MCF 10A (cell line): ENCODE data around the gene RAD51D. TPM values are rescaled to one million over a fixed set of nuclear protein-coding genes. Genes with fewer than 3 reads are reported as not detected.
"Not testable (repeated sequence)": the region's sequence is repeated elsewhere in the genome, so short reads cannot be mapped to it uniquely, and the experiment has no call there.

Experiments used
- BruUV-seq: library from RNA; stranded (reverse); fragments of 400-500 nt; replicated peaks from 2 replicates; lab custom pipeline; 2021; lab: Mats Ljungman, UMichigan
- CTCF ChIA-PET: fragments of 300-600 bp; sonication (Branson Sonifier 250); formaldehyde crosslinking; extraction: SDS; loops from one replicate; lab custom pipeline; 2021; ENCODE audit warnings: antibody characterized with exemption, inconsistent platforms; lab: Yijun Ruan, JAX
- POLR2A ChIA-PET: fragments of 300-600, 350-650 bp; sonication (Branson Sonifier 250); formaldehyde crosslinking; extraction: SDS; loops from one replicate; lab custom pipeline; 2020; ENCODE audit warnings: antibody characterized with exemption, inconsistent platforms; lab: Yijun Ruan, JAX
- DNase-seq: peaks from one replicate; pipeline ENCODE4 v3.0.0-alpha.2; 2018; ENCODE audit not compliant: unreplicated experiment
- H3K27ac Mint-ChIP-seq: one replicate; pipeline ENCODE4 v1.8.0; 2022; ENCODE audit warnings: mild to moderate bottlenecking, low read depth, mixed read lengths; ENCODE audit not compliant: unreplicated experiment
- H3K27me3 Mint-ChIP-seq: one replicate; pipeline ENCODE4 v1.8.0; 2022; ENCODE audit warnings: mixed read lengths; ENCODE audit not compliant: insufficient read depth, unreplicated experiment
- H3K36me3 Mint-ChIP-seq: one replicate; pipeline ENCODE4 v1.8.0; 2022; ENCODE audit warnings: mild to moderate bottlenecking, moderate library complexity, mixed read lengths; ENCODE audit not compliant: insufficient read depth, unreplicated experiment
- H3K4me1 Mint-ChIP-seq: one replicate; pipeline ENCODE4 v1.8.0; 2022; ENCODE audit warnings: mixed read lengths; ENCODE audit not compliant: insufficient read depth, unreplicated experiment
- H3K4me3 Mint-ChIP-seq: one replicate; pipeline ENCODE4 v1.8.0; 2022; ENCODE audit warnings: mild to moderate bottlenecking, moderate library complexity, mixed read lengths; ENCODE audit not compliant: unreplicated experiment
- H3K9me3 Mint-ChIP-seq: one replicate; pipeline ENCODE4 v1.8.0; 2022; ENCODE audit warnings: mixed read lengths; ENCODE audit not compliant: unreplicated experiment
- intact Hi-C: fragments of 100-400 bp; cut with micrococcal nuclease; formaldehyde crosslinking; loops from 2 replicates; pipeline ENCODE4 v1.14.1; 2022
- total RNA-seq: library from RNA; stranded (reverse); gene quantifications from 2 replicates; pipeline ENCODE4 v1.2.3, GENCODE V29; 2022
- TF ChIP-seq, protein P1 (sequence below): fragments of 200-600 bp; IDR thresholded peaks from one replicate; pipeline ENCODE4 v1.8.0; 2022; ENCODE audit warnings: antibody characterized with exemption, mild to moderate bottlenecking; ENCODE audit not compliant: unreplicated experiment

RAD51D gene
- total RNA-seq, 1 experiment from 2014 or later = 13.0 TPM

DNA sequence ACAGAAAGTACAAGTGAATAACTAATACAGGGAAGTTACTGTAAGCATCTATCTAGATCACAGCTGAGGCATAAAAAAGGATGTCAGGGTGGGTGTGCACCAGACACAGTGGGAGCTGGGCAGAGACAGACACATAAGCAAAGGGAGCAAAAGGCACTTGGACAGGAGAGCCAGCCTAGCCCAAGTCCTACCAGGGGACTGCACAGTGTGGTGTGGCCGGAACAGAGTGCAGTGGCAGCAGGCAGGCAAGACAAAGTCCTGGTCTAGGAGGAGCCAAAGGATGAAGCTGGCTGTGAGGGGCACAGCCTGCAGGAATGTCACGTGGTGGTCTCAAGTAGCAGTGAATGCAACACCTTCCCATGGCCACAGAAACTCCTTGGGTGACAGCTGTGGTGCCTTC lies 21.9 kb downstream of the RAD51D start:
- no TSS peak for BruUV-seq
- no peak overlapping the region for H3K27ac Mint-ChIP-seq
- CTCF ChIA-PET = interaction anchor here (1.2 to 2.0 kb wide), 2 partner anchors 8 to 19 kb away, joined by 3 to 7 read pairs; no protein-coding TSS in a partner anchor
- intact Hi-C loops = no loop called here
- peaks cover 7% of the 10 kb centered on the region for H3K4me1 Mint-ChIP-seq
- peaks cover 21% of the 10 kb centered on the region for H3K36me3 Mint-ChIP-seq
- DNase-seq = no peak
- TF ChIP-seq, protein P1, sequence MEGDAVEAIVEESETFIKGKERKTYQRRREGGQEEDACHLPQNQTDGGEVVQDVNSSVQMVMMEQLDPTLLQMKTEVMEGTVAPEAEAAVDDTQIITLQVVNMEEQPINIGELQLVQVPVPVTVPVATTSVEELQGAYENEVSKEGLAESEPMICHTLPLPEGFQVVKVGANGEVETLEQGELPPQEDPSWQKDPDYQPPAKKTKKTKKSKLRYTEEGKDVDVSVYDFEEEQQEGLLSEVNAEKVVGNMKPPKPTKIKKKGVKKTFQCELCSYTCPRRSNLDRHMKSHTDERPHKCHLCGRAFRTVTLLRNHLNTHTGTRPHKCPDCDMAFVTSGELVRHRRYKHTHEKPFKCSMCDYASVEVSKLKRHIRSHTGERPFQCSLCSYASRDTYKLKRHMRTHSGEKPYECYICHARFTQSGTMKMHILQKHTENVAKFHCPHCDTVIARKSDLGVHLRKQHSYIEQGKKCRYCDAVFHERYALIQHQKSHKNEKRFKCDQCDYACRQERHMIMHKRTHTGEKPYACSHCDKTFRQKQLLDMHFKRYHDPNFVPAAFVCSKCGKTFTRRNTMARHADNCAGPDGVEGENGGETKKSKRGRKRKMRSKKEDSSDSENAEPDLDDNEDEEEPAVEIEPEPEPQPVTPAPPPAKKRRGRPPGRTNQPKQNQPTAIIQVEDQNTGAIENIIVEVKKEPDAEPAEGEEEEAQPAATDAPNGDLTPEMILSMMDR = no peak
- POLR2A ChIA-PET = interaction anchor here (0.6 to 0.7 kb wide), 2 partner anchors 45 to 280 kb away, joined by 3 read pairs; no protein-coding TSS in a partner anchor
- no peaks in the 10 kb centered on the region for H3K27me3 Mint-ChIP-seq
- no peak overlapping the region for H3K4me3 Mint-ChIP-seq
- no peaks in the 10 kb centered on the region for H3K9me3 Mint-ChIP-seq

DNA sequence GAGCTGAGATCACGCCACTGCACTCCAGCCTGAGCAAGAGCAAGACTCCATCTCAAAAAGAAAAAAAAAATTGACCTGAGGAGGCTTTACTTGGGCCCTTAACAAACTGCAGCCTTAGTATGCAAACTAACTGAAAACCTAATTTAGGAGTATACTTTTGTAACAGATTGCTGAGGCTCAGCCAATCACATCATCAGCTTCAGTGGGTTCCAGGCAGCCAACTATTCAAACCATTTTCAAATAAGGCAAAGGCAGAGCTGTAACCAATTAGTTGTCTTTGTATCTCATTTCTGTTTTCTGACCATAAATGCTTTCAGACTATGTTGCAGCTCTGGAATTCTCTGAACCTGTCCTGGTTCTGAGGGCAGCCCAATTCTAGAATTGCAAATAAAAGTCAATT lies 23.9 kb downstream of the RAD51D start:
- Mint-ChIP-seq H3K27ac (no peak overlapping the region), H3K36me3 (peaks cover 15% of the 10 kb centered on the region), H3K4me1 (peaks cover 7% of the 10 kb centered on the region), H3K9me3 (no peaks in the 10 kb centered on the region), H3K4me3 (no peak overlapping the region), H3K27me3 (no peaks in the 10 kb centered on the region)
- POLR2A ChIA-PET = interaction anchor here (0.8 to 4.5 kb wide), 3 partner anchors 24 to 115 kb away, joined by 4 to 14 read pairs (median 4); partner anchors contain the start of genes RAD51D and RFFL
- CTCF ChIA-PET = interaction anchor here (0.7 to 2.1 kb wide), 3 partner anchors 17 to 71 kb away, joined by 3 to 15 read pairs (median 5); partner anchors contain the start of gene RAD51D
- no TSS peak for BruUV-seq
- intact Hi-C loops = no loop called here
- TF ChIP-seq, protein P1 = no peak
- no peak for DNase-seq

DNA sequence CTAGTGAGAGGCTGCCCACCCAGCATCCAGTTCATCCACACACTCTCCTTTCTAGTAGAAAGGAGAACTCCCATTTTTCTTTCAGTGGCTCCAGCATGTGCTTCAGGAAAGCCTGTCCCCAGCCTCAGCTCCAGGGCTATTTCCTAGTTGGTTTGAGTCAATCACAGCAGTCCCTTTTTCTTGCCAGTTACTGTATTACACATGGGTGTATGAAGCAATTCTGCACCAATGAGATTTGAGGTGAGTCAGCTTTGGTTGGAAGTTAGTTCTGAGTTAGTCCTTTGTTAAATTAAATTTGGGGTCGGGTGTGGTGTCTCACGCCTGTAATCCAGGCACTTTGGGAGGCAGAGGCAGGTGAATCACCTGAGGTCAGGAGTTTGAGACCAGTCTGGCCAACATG lies 24.8 kb downstream of the RAD51D start:
- intact Hi-C loops = no loop called here
- peaks cover 7% of the 10 kb centered on the region for H3K4me1 Mint-ChIP-seq
- peak; percentile 91 for DNase-seq
- peaks cover 8% of the 10 kb centered on the region for H3K36me3 Mint-ChIP-seq
- no peaks in the 10 kb centered on the region for H3K27me3 Mint-ChIP-seq
- no TSS peak for BruUV-seq
- TF ChIP-seq, protein P1 = no peak
- H3K4me3 Mint-ChIP-seq = no peak overlapping the region
- ChIA-PET CTCF (interaction anchor here (0.5 to 2.1 kb wide), 9 partner anchors 9 to 609 kb away, joined by 3 to 15 read pairs (median 3); partner anchors contain the start of gene RAD51D), POLR2A (interaction anchor here (0.6 to 4.5 kb wide), 6 partner anchors 9 to 868 kb away, joined by 3 to 14 read pairs (median 4); partner anchors contain the start of gene RFFL)
- peak overlapping the region; percentile 79 for H3K27ac Mint-ChIP-seq
- H3K9me3 Mint-ChIP-seq = no peaks in the 10 kb centered on the region

DNA sequence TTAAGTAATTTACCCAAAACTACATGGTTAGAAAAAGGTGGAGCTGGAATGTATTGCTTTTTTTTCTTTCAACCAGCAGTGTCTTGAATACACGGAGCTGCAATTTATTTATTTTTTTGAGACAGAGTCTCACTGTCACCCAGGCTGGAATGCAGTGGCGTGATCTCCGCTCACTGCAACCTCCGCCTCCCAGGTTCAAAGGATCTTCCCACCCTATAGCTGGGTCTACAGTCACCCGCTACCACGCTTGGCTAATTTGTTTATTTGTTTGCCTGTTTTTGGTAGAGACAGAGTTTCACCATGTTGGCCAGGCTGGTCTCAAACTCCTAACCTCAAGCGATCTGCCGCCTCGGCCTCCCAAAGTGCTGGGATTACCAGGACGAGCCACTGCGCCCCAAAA lies 29.0 kb downstream of the RAD51D start:
- H3K36me3 Mint-ChIP-seq, H3K4me3 Mint-ChIP-seq, intact Hi-C loops, BruUV-seq, DNase-seq, H3K27ac Mint-ChIP-seq, H3K27me3 Mint-ChIP-seq, H3K9me3 Mint-ChIP-seq: not testable (repeated sequence)
- ChIA-PET POLR2A (interaction anchor here (0.9 to 1.3 kb wide), 2 partner anchors 47 to 110 kb away, joined by 3 to 4 read pairs; no protein-coding TSS in a partner anchor), CTCF (interaction anchor here (0.6 to 3.1 kb wide), 13 partner anchors 10 to 680 kb away, joined by 3 to 30 read pairs (median 5); partner anchors contain the start of gene RFFL)
- H3K4me1 Mint-ChIP-seq = peaks cover 18% of the 10 kb centered on the region
